Kidney epithelial cell (primary cell): ENCODE data around the gene AMDHD2. TPM values are rescaled to one million over a fixed set of nuclear protein-coding genes. Genes with fewer than 3 reads are reported as not detected.

Experiments
- DNase-seq: peaks from one replicate; pipeline ENCODE4 v3.0.0-alpha.2; 2010; ENCODE audit warnings: low read depth
- H3K27me3 ChIP-seq: 2 replicates; pipeline ENCODE4 v1.6.0; 2011; ENCODE audit warnings: low read length; ENCODE audit not compliant: control insufficient read depth, insufficient read depth
- H3K36me3 ChIP-seq: 2 replicates; pipeline ENCODE4 v1.5.1; 2011; ENCODE audit warnings: low read length; ENCODE audit not compliant: control insufficient read depth, insufficient read depth
- H3K4me3 ChIP-seq: 2 replicates; pipeline ENCODE4 v1.5.1; 2011; ENCODE audit warnings: low read depth, mild to moderate bottlenecking, control low read depth, low read length
- CTCF ChIP-seq: IDR thresholded peaks from 2 replicates; pipeline ENCODE4 v1.5.1; 2011; ENCODE audit warnings: mild to moderate bottlenecking, moderate library complexity, low read length, control low read depth, inconsistent platforms; ENCODE audit not compliant: insufficient read depth, poor library complexity, severe bottlenecking
- total RNA-seq: library from RNA; depleted of rRNA; stranded (reverse); fragments of >200 nt; gene quantifications from 2 replicates; pipeline ENCODE4 v1.2.3, GENCODE V29; 2015

Gene AMDHD2
- total RNA-seq, 1 donor from 2014 or later: 76.0 TPM

GRCh38 chr16:2528161-2529060 is 8.2 kb downstream of the AMDHD2 start:
- no peak for TF ChIP-seq CTCF
- Histone ChIP-seq H3K36me3 (peaks cover 6% of the 10 kb centered on the region), H3K4me3 (no peak overlapping the region), H3K27me3 (no peaks in the 10 kb centered on the region)
- DNase-seq: no peak

- DNase-seq: no peak
- Histone ChIP-seq H3K36me3 (peaks cover 6% of the 10 kb centered on the region), H3K4me3 (no peak overlapping the region), H3K27me3 (no peaks in the 10 kb centered on the region)
- TF ChIP-seq CTCF: no peak
Observed at GRCh38 chr16:2529061-2529931, 9.1 kb downstream of the AMDHD2 start.

- no peak overlapping the region for H3K4me3 ChIP-seq
- no peak for DNase-seq
- peaks cover 5% of the 10 kb centered on the region for H3K36me3 ChIP-seq
- TF ChIP-seq CTCF: no peak
- no peaks in the 10 kb centered on the region for H3K27me3 ChIP-seq
Observed at GRCh38 chr16:2529961-2530628, 9.9 kb downstream of the AMDHD2 start.

DNA sequence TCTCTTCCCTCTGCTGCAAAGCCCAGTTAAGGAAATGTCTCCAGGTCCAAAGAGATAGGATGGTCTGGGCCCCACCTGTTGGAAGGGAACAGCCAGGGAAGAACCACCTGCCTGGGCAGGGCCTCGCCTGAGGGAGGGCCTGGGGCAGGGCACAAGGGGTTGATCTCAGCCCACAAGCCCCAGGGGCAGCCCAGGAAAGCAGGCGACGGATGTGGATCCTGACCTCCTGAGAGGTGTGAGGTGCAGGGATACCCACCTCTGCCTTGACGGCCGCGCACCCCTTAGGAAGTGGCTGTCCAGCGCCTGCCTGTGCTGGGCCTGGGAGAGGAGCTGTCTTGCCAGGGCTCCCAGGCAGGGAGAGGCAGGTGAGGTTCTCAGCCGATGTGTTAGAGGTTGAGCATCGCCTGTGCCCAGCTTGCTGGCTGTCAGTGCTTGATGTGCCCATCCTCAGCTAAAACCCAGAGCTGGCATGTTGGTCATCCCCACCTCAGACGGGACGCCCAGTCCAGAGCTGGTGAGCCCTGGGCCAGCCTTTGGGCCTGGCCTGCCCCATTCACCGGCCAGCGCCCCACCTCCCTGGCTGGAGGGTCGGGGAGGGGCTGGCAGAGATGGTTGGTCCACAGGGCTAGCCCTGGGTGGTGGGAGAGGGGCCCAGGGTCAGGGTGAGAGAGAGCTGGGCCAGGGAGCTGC is 10.6 kb downstream of the AMDHD2 start:
- no peak for TF ChIP-seq CTCF
- Histone ChIP-seq H3K27me3 (no peaks in the 10 kb centered on the region), H3K36me3 (peaks cover 5% of the 10 kb centered on the region), H3K4me3 (no peak overlapping the region)
- no peak for DNase-seq

DNA sequence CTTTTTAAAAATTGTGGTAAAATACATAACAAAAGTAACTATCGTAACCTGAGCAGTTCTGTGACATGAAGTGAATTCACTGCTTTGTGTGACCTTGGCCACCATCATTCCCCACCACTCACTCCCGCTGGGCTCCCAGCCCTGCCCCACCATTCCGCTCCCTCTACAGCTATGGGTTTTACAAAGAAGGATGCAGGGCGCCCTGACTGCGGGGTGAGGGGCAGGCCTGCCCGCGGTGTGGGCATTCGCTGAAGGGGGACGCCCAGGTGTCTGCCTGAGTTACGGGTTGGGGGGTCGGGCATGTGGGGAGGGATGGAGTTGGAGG is 11.2 kb downstream of the AMDHD2 start, which contains the start of gene CEMP1:
CEMP1 (minus strand) TSS at position 38 of the 325 bp plus-strand sequence. CDS start 335 bp downstream, outside the sequence.
- DNase-seq: no peak
- peak within 1 kb of the TSS; percentile 55 for H3K4me3 ChIP-seq
- no peaks in the 10 kb centered on the region for H3K27me3 ChIP-seq
- H3K36me3 ChIP-seq: peaks cover 3% of the 10 kb centered on the region
- TF ChIP-seq CTCF: no peak
